Fibroblast of villous mesenchyme (primary cell): ENCODE results near the gene ANK3. TPM values are rescaled to one million over a fixed set of nuclear protein-coding genes. Genes with fewer than 3 reads are reported as not detected.
A peak's percentile ranks its signal among the peaks of the same experiment; 100 is the strongest.

Experiments
- DNase-seq: peaks from one replicate; pipeline ENCODE4 v3.0.0-alpha.2; 2010; ENCODE audit warnings: low read depth
- H3K4me3 ChIP-seq: 2 replicates; pipeline ENCODE4 v1.5.1; 2011; ENCODE audit warnings: low read depth, mild to moderate bottlenecking, low read length
- CTCF ChIP-seq: IDR thresholded peaks from 2 replicates; pipeline ENCODE4 v1.5.1; 2012; ENCODE audit warnings: low read depth, mild to moderate bottlenecking, low read length; ENCODE audit not compliant: insufficient read depth
- total RNA-seq: library from RNA; depleted of rRNA; stranded (reverse); fragments of >200 nt; gene quantifications from 2 replicates; pipeline ENCODE4 v1.2.3, GENCODE V29; 2012

Gene ANK3
- total RNA-seq, 1 donor, result 1.3 TPM

GRCh38 chr10:60403168-60403873 is 13.6 kb upstream of the ANK3 start:
- no peak for DNase-seq
- no peak for TF ChIP-seq CTCF
- H3K4me3 ChIP-seq, result no peak overlapping the region

GRCh38 chr10:60400366-60400765 is 10.7 kb upstream of the ANK3 start:
- no peak for TF ChIP-seq CTCF
- DNase-seq, result no peak
- H3K4me3 ChIP-seq, result no peak overlapping the region

GRCh38 chr10:60399328-60399727 is 9.7 kb upstream of the ANK3 start:
- DNase-seq, result no peak
- no peak for TF ChIP-seq CTCF
- no peak overlapping the region for H3K4me3 ChIP-seq

GRCh38 chr10:60397792-60398191 is 8.1 kb upstream of the ANK3 start:
- no peak for TF ChIP-seq CTCF
- H3K4me3 ChIP-seq, result no peak overlapping the region
- peak; percentile 29 for DNase-seq

GRCh38 chr10:60396766-60397165 is 7.1 kb upstream of the ANK3 start:
- H3K4me3 ChIP-seq, result no peak overlapping the region
- TF ChIP-seq CTCF, result no peak
- no peak for DNase-seq

GRCh38 chr10:60395711-60396110 is 6.0 kb upstream of the ANK3 start:
- TF ChIP-seq CTCF, result no peak
- DNase-seq, result no peak
- H3K4me3 ChIP-seq, result no peak overlapping the region

GRCh38 chr10:60394446-60394845 is 4.8 kb upstream of the ANK3 start:
- no peak for TF ChIP-seq CTCF
- no peak for DNase-seq
- H3K4me3 ChIP-seq, result no peak overlapping the region
